Type B pancreatic cell (in vitro differentiated cells): ENCODE results near the gene SNX25. TPM values are rescaled to one million over a fixed set of nuclear protein-coding genes. Genes with fewer than 3 reads are reported as not detected.

ENCODE experiments used
- DNase-seq: peaks from one replicate; pipeline ENCODE4 v3.0.0; 2021; ENCODE audit warnings: mixed read lengths; ENCODE audit not compliant: unreplicated experiment; ENCODE audit errors: extremely low spot score
- H3K27ac Mint-ChIP-seq: 2 replicates; pipeline ENCODE4 v1.8.0; 2021; ENCODE audit warnings: mild to moderate bottlenecking, mixed read lengths
- H3K27me3 Mint-ChIP-seq: 2 replicates; pipeline ENCODE4 v1.8.0; 2021; ENCODE audit warnings: mixed read lengths
- H3K36me3 Mint-ChIP-seq: 2 replicates; pipeline ENCODE4 v1.8.0; 2021; ENCODE audit warnings: mixed read lengths
- H3K4me1 Mint-ChIP-seq: one replicate; pipeline ENCODE4 v1.8.0; 2021; ENCODE audit warnings: mixed read lengths; ENCODE audit not compliant: unreplicated experiment
- H3K4me3 Mint-ChIP-seq: 2 replicates; pipeline ENCODE4 v1.8.0; 2021; ENCODE audit warnings: mild to moderate bottlenecking, mixed read lengths
- H3K9me3 Mint-ChIP-seq: 2 replicates; pipeline ENCODE4 v1.8.0; 2021; ENCODE audit warnings: mixed read lengths
- CTCF ChIP-seq: fragments of 200-600 bp; sonication (generic); conservative IDR thresholded peaks from 2 replicates; pipeline ENCODE4 v1.5.0; 2021; ENCODE audit warnings: antibody characterized with exemption, mild to moderate bottlenecking
- total RNA-seq: library from RNA; stranded (reverse); gene quantifications from 2 replicates; pipeline ENCODE4 v1.2.1, GENCODE V29; 2021; ENCODE audit warnings: low replicate concordance

Gene SNX25
- total RNA-seq, 1 donor from 2014 or later = 11.2 TPM

GRCh38 chr4:185244763-185245162 is 35.4 kb downstream of the SNX25 start:
- H3K36me3 Mint-ChIP-seq = peaks cover 4% of the 10 kb centered on the region
- no peaks in the 10 kb centered on the region for H3K27me3 Mint-ChIP-seq
- H3K4me3 Mint-ChIP-seq = no peak overlapping the region
- no peak for TF ChIP-seq CTCF
- no peak for DNase-seq
- no peaks in the 10 kb centered on the region for H3K9me3 Mint-ChIP-seq
- no peaks in the 10 kb centered on the region for H3K4me1 Mint-ChIP-seq
- H3K27ac Mint-ChIP-seq = no peak overlapping the region

- no peaks in the 10 kb centered on the region for H3K9me3 Mint-ChIP-seq
- H3K36me3 Mint-ChIP-seq = peaks cover 4% of the 10 kb centered on the region
- no peaks in the 10 kb centered on the region for H3K4me1 Mint-ChIP-seq
- no peaks in the 10 kb centered on the region for H3K27me3 Mint-ChIP-seq
- DNase-seq = no peak
- TF ChIP-seq CTCF = no peak
- no peak overlapping the region for H3K27ac Mint-ChIP-seq
- no peak overlapping the region for H3K4me3 Mint-ChIP-seq
These were observed 37.1 kb downstream of the SNX25 start for GRCh38 chr4:185246453-185246852.

GRCh38 chr4:185247151-185247550 is 37.8 kb downstream of the SNX25 start:
- Mint-ChIP-seq H3K36me3 (peaks cover 4% of the 10 kb centered on the region), H3K9me3 (no peaks in the 10 kb centered on the region), H3K27ac (no peak overlapping the region), H3K4me1 (no peaks in the 10 kb centered on the region), H3K4me3 (no peak overlapping the region), H3K27me3 (no peaks in the 10 kb centered on the region)
- DNase-seq = no peak
- no peak for TF ChIP-seq CTCF

GRCh38 chr4:185248393-185249039 is 39.1 kb downstream of the SNX25 start:
- DNase-seq = no peak
- H3K4me3 Mint-ChIP-seq = no peak overlapping the region
- H3K4me1 Mint-ChIP-seq = no peaks in the 10 kb centered on the region
- H3K27me3 Mint-ChIP-seq = no peaks in the 10 kb centered on the region
- H3K9me3 Mint-ChIP-seq = no peaks in the 10 kb centered on the region
- no peak overlapping the region for H3K27ac Mint-ChIP-seq
- peaks cover 4% of the 10 kb centered on the region for H3K36me3 Mint-ChIP-seq
- TF ChIP-seq CTCF = no peak

- H3K9me3 Mint-ChIP-seq = no peaks in the 10 kb centered on the region
- peaks cover under 1% of the 10 kb centered on the region for H3K4me1 Mint-ChIP-seq
- no peak overlapping the region for H3K27ac Mint-ChIP-seq
- no peak for TF ChIP-seq CTCF
- DNase-seq = no peak
- no peaks in the 10 kb centered on the region for H3K27me3 Mint-ChIP-seq
- no peak overlapping the region for H3K4me3 Mint-ChIP-seq
- peaks cover 4% of the 10 kb centered on the region for H3K36me3 Mint-ChIP-seq
These were observed 39.7 kb downstream of the SNX25 start for GRCh38 chr4:185249105-185249504.

- TF ChIP-seq CTCF = no peak
- peaks cover 6% of the 10 kb centered on the region for H3K4me1 Mint-ChIP-seq
- no peak overlapping the region for H3K27ac Mint-ChIP-seq
- H3K4me3 Mint-ChIP-seq = no peak overlapping the region
- peaks cover 6% of the 10 kb centered on the region for H3K36me3 Mint-ChIP-seq
- DNase-seq = no peak
- H3K27me3 Mint-ChIP-seq = no peaks in the 10 kb centered on the region
- no peaks in the 10 kb centered on the region for H3K9me3 Mint-ChIP-seq
These were observed 45.0 kb downstream of the SNX25 start for GRCh38 chr4:185254434-185254833.
